GM18520 (cell line): Measurements from ENCODE around the gene MMP14.
"Not testable (repeated sequence)": the region's sequence is repeated elsewhere in the genome, so short reads cannot be mapped to it uniquely, and the experiment has no call there.

Experiments used
- ATAC-seq: cut with Tn5 transposase; IDR thresholded peaks from one replicate; pipeline ENCODE4 v1.9.1; 2021; ENCODE audit not compliant: unreplicated experiment

Gene MMP14

GRCh38 chr14:22841311-22841710 lies 4.9 kb downstream of the MMP14 start:
- ATAC-seq: no peak

GRCh38 chr14:22841769-22842168 lies 5.4 kb downstream of the MMP14 start:
- ATAC-seq: no peak

DNA sequence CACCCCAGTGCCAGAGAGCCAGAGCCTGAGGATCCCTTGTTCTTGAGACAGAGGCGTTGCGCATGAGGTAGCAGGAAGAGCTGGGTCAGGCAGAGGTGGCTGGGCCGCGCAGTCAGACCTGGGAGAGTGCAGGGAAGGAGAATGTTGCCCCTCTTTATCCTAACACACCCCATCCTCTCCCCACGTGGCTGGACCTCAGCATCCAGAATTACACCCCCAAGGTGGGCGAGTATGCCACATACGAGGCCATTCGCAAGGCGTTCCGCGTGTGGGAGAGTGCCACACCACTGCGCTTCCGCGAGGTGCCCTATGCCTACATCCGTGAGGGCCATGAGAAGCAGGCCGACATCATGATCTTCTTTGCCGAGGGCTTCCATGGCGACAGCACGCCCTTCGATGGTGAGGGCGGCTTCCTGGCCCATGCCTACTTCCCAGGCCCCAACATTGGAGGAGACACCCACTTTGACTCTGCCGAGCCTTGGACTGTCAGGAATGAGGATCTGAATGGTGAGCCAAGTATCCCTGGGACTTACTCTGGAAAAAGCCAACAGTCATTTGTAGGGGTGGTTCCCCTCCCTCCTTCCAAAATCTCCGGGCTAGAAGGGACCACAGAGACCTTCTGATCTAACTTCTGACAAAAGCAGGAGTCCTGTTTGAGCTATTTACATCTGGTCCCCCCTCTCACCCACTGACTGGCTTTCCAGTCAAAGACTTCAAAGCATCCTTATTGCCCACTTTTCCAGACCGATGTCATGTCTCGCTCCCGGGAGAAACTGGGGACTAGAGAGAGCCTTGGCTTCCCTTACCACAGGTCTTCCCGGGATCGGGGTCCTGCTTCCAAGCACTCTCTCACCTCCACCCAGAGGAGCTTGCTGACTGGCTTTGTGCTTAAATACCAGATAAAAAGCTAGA lies 6.1 kb downstream of the MMP14 start:
- no peak for ATAC-seq

GRCh38 chr14:22843123-22843925 lies 6.9 kb downstream of the MMP14 start:
- ATAC-seq: no peak

DNA sequence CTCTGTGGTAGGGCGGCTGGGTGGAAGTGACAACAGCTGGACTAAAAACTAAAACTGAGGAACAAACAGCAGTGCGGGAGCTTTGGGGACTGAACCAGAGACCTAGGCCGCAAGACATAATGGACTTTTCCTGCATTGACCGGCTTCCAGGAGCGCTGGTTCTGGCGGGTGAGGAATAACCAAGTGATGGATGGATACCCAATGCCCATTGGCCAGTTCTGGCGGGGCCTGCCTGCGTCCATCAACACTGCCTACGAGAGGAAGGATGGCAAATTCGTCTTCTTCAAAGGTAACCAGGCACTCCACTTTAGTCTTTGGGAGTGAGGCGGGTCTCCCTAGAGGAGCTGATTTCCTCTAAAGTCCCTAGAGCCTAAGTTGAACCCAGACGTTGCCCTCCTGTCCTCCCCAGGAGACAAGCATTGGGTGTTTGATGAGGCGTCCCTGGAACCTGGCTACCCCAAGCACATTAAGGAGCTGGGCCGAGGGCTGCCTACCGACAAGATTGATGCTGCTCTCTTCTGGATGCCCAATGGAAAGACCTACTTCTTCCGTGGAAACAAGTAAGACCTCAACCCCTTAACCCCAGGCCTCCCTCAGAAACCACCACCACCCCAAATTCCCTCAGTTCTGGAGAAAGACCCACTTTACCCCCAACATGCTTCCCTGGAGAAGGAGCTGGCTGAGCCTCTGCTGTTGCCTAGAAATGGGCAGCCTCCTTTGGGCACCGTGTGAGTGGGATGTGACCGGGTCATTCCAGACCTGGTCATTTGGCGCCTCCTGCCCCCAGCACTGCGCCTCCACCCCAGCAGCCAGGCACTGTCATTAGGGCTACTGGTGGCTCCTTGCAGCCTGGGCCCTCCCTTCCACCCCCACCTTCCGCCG lies 8.1 kb downstream of the MMP14 start:
- no peak for ATAC-seq

DNA sequence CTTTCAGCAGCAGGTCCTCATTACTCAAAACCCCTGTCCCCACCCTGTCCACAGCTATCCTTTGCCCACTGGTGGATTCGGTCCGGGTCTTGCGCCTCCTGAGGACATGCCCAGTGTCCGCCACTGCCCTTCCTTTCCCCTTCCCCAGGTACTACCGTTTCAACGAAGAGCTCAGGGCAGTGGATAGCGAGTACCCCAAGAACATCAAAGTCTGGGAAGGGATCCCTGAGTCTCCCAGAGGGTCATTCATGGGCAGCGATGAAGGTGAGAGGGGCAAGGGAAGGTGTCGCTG lies 8.7 kb downstream of the MMP14 start:
- no peak for ATAC-seq

GRCh38 chr14:22845821-22846625 lies 9.6 kb downstream of the MMP14 start:
- no peak for ATAC-seq

- no peak for ATAC-seq
Observed at GRCh38 chr14:22846811-22847307, 10.5 kb downstream of the MMP14 start.

DNA sequence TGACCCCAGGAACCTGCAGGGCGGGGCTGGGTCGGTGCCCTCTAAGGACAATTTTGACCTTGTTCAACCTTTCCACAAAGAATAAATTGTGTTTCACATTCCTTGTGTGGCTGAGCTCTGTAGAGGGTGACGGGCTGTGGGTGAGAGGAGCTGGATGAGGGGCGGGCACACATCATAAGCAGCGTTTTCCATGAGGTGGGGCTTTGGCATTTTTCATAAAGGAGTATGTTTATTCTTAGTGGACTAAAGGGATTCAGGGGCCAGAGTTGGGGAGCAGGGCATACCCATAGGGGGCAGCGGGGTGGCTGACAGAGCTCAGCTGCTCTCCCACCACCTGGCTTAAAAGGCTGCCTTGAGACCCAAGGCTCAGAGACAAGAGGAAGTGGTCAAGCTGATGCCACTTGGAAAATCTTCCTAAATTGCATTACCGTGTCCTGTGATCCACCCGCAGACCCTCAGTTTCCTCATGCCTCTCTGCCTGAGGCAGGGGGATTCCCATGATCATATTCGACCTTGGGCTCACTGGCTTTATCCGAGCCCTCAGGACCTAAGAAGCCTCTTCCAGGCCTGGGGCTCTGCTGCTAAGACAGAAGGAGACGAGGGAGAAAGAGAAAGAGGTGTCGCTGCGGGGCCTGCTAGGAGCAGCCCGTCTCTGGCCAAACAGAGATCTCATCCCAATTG lies 11.4 kb downstream of the MMP14 start:
- no peak for ATAC-seq

DNA sequence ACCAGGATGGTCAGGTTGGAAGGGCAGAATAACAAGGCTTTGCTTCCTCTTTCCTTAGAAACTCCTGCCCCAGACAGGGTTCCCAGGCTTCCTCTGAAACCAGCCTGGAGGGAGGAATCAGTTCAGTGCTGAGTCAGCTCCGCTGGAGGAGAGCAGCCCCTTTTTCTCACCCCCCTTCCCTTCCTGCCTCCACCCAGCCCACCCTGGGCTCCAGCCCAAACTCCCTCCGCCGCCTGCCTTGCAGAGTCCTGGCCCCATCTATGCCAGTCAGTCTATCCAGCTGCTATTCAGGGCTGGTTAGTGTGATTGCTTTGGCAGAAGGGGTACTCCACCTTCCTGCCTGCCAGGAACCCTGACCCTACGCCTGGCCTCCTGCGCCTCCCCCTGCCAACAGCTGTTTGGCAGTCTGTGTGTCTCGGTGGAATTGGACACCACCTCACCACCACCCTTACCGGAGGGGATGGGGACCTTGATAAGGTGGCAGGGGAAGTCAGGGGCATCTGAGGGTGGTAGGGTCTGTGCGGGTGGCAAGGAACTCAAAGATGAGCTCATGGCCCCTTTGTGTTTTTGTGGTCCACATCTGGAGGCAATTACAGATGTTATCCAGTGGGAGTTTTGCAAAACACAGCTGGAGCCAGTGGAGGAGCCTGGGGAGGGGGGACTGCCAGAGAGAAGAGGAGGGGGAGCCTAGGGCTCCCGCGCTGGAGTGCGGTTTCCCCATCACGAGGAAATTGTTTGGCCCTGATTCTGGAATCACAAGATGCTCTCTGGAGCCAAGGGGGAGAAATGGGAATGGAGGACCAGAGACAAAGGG lies 12.2 kb downstream of the MMP14 start:
- no peak for ATAC-seq

GRCh38 chr14:22849212-22849819 lies 12.9 kb downstream of the MMP14 start:
- no peak for ATAC-seq

DNA sequence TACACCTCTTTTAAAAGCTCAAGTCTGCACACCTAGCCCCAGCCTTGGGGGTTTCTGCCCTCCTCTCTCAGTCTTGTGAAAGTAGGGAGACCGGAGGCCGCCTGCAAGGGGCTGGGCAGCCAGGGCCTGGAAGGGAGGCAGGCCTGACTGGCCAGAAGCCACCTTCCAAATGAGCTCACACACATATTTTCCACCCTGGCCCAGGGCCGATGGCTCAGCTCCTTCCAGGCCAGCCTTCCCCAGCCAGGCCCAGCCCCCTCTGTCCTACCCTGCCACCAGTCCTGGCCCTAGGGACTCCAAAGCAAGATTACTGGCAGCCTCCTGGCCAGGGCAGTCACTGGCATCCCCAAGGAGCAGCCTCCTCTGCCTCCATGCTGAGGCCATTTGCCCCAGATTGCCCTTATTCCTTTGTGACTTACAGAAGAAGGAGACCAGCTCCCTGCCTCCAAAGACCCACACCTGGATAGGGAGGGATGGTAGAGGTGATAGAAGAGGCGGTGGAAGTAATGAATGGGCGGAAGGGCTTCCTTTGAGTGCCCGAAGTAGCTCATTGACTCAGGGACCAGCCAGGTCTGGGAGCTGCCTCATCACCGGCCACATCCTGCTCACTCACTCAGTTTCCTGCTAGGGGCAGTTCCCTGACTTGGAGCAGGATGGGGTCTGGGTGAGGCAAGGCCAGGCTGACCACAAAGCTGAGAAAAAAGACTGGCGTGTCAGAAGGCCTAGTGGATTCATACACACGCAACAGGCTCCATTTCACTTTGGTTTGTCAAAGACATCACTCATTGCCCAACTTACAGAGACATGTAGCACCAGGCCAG lies 14.8 kb downstream of the MMP14 start:
- no peak for ATAC-seq

GRCh38 chr14:22852178-22852577 lies 15.8 kb downstream of the MMP14 start:
- not testable (repeated sequence) for ATAC-seq

DNA sequence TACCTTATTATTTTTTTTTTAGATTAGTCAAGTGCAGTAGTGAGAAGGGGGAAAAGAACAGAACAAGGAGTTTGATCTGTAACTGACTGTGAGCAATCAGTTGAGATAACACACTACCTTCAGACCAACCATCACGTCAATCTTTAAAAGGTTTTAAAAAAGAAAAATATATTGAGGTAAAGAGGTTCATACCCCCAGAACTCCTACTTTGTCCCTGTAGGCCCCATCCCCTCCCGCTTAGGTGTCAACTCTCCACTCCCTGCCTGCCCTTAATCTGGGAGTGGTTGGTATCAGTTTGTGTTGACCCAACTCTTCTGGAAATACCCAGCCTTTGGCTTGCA lies 16.2 kb downstream of the MMP14 start:
- ATAC-seq: no peak

GRCh38 chr14:22852940-22853767 lies 16.8 kb downstream of the MMP14 start:
- no peak for ATAC-seq

- not testable (repeated sequence) for ATAC-seq
Observed at GRCh38 chr14:22854296-22854695, 17.9 kb downstream of the MMP14 start.
